Breast epithelium (tissue), 3 donors: ENCODE measurements around the gene SLCO4A1.

Experiments
- POLR2A ChIP-seq: fragments of 450-650 bp; IDR thresholded peaks from one replicate; pipeline ENCODE4 v1.6.1; 2016; ENCODE audit warnings: antibody characterized with exemption, mild to moderate bottlenecking, moderate library complexity
- POLR2AphosphoS5 ChIP-seq, 3 donors: sonication (generic); formaldehyde crosslinking; IDR thresholded peaks; one replicate each; pipeline ENCODE4 v1.6.1; 2017; ENCODE audit warnings: antibody characterized with exemption in 3 of 3
- TF ChIP-seq, protein P1 (sequence below), 3 donors: fragments of 450-650 bp; IDR thresholded peaks; one replicate each; pipeline ENCODE4 v1.5.1; 2016 to 2017; ENCODE audit warnings: antibody characterized with exemption in 3 of 3, mild to moderate bottlenecking in 3 of 3, moderate library complexity in 3 of 3

DNA sequence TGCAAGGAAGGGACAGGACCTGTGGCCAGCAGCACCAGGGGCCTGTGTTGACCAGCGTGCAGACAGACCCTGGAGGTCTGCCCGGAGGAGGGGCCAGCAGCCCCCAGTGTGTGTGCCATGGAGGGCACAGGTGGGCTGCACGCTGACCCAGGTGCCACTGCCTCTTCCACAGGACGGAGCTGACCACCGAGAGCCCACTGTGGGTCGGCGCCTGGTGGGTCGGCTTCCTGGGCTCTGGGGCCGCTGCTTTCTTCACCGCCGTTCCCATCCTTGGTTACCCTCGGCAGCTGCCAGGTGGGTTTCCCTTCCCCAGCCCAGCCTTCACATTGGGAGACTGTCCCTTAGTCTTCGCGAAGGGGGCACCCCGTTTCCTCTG lies 17.9 kb downstream of the SLCO4A1 start:
- TF ChIP-seq, protein P1, sequence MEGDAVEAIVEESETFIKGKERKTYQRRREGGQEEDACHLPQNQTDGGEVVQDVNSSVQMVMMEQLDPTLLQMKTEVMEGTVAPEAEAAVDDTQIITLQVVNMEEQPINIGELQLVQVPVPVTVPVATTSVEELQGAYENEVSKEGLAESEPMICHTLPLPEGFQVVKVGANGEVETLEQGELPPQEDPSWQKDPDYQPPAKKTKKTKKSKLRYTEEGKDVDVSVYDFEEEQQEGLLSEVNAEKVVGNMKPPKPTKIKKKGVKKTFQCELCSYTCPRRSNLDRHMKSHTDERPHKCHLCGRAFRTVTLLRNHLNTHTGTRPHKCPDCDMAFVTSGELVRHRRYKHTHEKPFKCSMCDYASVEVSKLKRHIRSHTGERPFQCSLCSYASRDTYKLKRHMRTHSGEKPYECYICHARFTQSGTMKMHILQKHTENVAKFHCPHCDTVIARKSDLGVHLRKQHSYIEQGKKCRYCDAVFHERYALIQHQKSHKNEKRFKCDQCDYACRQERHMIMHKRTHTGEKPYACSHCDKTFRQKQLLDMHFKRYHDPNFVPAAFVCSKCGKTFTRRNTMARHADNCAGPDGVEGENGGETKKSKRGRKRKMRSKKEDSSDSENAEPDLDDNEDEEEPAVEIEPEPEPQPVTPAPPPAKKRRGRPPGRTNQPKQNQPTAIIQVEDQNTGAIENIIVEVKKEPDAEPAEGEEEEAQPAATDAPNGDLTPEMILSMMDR (IDR thresholded peaks at IDR 0.05) = no peak
- no peak for TF ChIP-seq POLR2AphosphoS5 (IDR thresholded peaks at IDR 0.05)
- no peak for TF ChIP-seq POLR2A
